ENCODE measurements around the gene TAS1R3. TPM values are rescaled to one million over a fixed set of nuclear protein-coding genes. Genes with fewer than 3 reads are reported as not detected.
A peak's percentile ranks its signal among the peaks of the same experiment; 100 is the strongest.

The TAS1R3 gene
- total and polyA plus RNA-seq, 2 donors (not counting 1 experiment from before 2014, with no cell fraction given), result 4.1 to 11.7 TPM

- H3K9ac ChIP-seq (ENCODE audit: low read length), result peak overlapping the region; percentile 76
- no peaks in the 10 kb centered on the region for H3K27me3 ChIP-seq (replicated peaks in 1 of 4; ENCODE audit: control extremely low read depth in 1 of 4, control insufficient read depth in 3 of 4, insufficient read depth in 4 of 4, low read length in 3 of 4)
- TF ChIP-seq CTCF (IDR thresholded peaks at IDR 0.05) (no peak), EZH2 (IDR thresholded peaks at IDR 0.05; ENCODE audit: borderline replicate concordance, insufficient read depth, low read depth, low read length, poor library complexity, severe bottlenecking) (no peak)
- Mint-ChIP-seq H3K4me3 (peak overlapping the region; percentile 88), H3K9me3 (ENCODE audit: insufficient read depth) (no peaks in the 10 kb centered on the region), H3K27ac (peak overlapping the region; percentile 92), H3K27me3 (no peaks in the 10 kb centered on the region), H3K4me1 (peaks cover 35% of the 10 kb centered on the region)
- peak overlapping the region; percentile 76 for H2AFZ ChIP-seq (ENCODE audit: insufficient read depth, low read depth, low read length, poor library complexity, severe bottlenecking)
- peak overlapping the region; percentile 27 to 63 for H3K27ac ChIP-seq (ENCODE audit: low read length in 2 of 2)
- no peaks in the 10 kb centered on the region for H3K9me3 ChIP-seq (ENCODE audit: control extremely low read depth in 1 of 3, control insufficient read depth in 2 of 3, insufficient read depth in 1 of 3, low read length in 2 of 3)
- peaks cover 36% of the 10 kb centered on the region for H3K79me2 ChIP-seq (ENCODE audit: control insufficient read depth, insufficient read depth, low read length)
- H3K36me3 ChIP-seq (replicated peaks in 1 of 2; ENCODE audit: control extremely low read depth in 1 of 2, control insufficient read depth in 1 of 2, extremely low read depth in 1 of 2, insufficient read depth in 2 of 2, low read length in 1 of 2), result peaks cover 0 to 6% of the 10 kb centered on the region in 2 experiments
- ChIA-PET CTCF (interaction anchor here (1.2 to 1.6 kb wide), 3 partner anchors 15 to 66 kb away, joined by 5 to 16 read pairs (median 16); no protein-coding TSS in a partner anchor), POLR2A (no interaction called here)
- H3K4me3 ChIP-seq (ENCODE audit: control extremely low read depth in 1 of 5, extremely low read depth in 1 of 5, insufficient read depth in 1 of 5, low read depth in 2 of 5, low read length in 4 of 5), result peak overlapping the region in 4 of 5 experiments; percentile 37 to 73 (median 64)
- peaks cover 34 to 47% of the 10 kb centered on the region in 2 donors for H3K4me1 ChIP-seq (ENCODE audit: control insufficient read depth in 2 of 2, insufficient read depth in 2 of 2, low read length in 2 of 2)
- intact Hi-C loops (cut with micrococcal nuclease), result loop anchor here (5.0 kb wide), 3 partner anchors 74 to 294 kb away; partner anchors contain the start of genes B3GALT6, ISG15 and SDF4
- peaks cover 44% of the 10 kb centered on the region for H4K20me1 ChIP-seq (ENCODE audit: control insufficient read depth, insufficient read depth, low read length, poor library complexity, severe bottlenecking)
- DNase-seq, result peak; percentile 51
- 26% methylated on average over 8 of the region's 11 CpGs for WGBS (ENCODE audit: insufficient coverage)
- peak overlapping the region; percentile 99 for H3K4me2 ChIP-seq (replicated peaks; ENCODE audit: low read depth, low read length, poor library complexity, severe bottlenecking)
- no peak for ATAC-seq (ENCODE audit: low read depth)
These were observed 24.9 kb upstream of the TAS1R3 start for GRCh38 chr1:1306070-1306660.

GRCh38 chr1:1306661-1307260, 24.3 kb upstream of the TAS1R3 start:
- CTCF ChIA-PET, result no interaction called here
- Histone ChIP-seq H4K20me1 (ENCODE audit: control insufficient read depth, insufficient read depth, low read length, poor library complexity, severe bottlenecking) (peaks cover 41% of the 10 kb centered on the region), H3K9ac (ENCODE audit: low read length) (peak overlapping the region; percentile 76), H3K4me2 (replicated peaks; ENCODE audit: low read depth, low read length, poor library complexity, severe bottlenecking) (peak overlapping the region; percentile 99), H3K27ac (ENCODE audit: low read length in 2 of 2) (no peak overlapping the region), H2AFZ (ENCODE audit: insufficient read depth, low read depth, low read length, poor library complexity, severe bottlenecking) (peak overlapping the region; percentile 69), H3K79me2 (ENCODE audit: control insufficient read depth, insufficient read depth, low read length) (peaks cover 39% of the 10 kb centered on the region), H3K36me3 (replicated peaks in 1 of 2; ENCODE audit: control extremely low read depth in 1 of 2, control insufficient read depth in 1 of 2, extremely low read depth in 1 of 2, insufficient read depth in 2 of 2, low read length in 1 of 2) (peaks cover 0 to 11% of the 10 kb centered on the region in 2 experiments), H3K4me3 (ENCODE audit: control extremely low read depth in 1 of 5, extremely low read depth in 1 of 5, insufficient read depth in 1 of 5, low read depth in 2 of 5, low read length in 4 of 5) (peak overlapping the region in 4 of 5 experiments; percentile 58 to 73 (median 68)), H3K9me3 (ENCODE audit: control extremely low read depth in 1 of 3, control insufficient read depth in 2 of 3, insufficient read depth in 1 of 3, low read length in 2 of 3) (no peaks in the 10 kb centered on the region), H3K27me3 (replicated peaks in 1 of 4; ENCODE audit: control extremely low read depth in 1 of 4, control insufficient read depth in 3 of 4, insufficient read depth in 4 of 4, low read length in 3 of 4) (no peaks in the 10 kb centered on the region), H3K4me1 (ENCODE audit: control insufficient read depth in 2 of 2, insufficient read depth in 2 of 2, low read length in 2 of 2) (peaks cover 34 to 47% of the 10 kb centered on the region in 2 donors)
- DNase-seq (peak; percentile 44), ATAC-seq (ENCODE audit: low read depth) (no peak)
- no peaks in the 10 kb centered on the region for H3K27me3 Mint-ChIP-seq
- POLR2A ChIA-PET, result interaction anchor here (0.5 to 0.6 kb wide), 2 partner anchors 261 to 266 kb away, joined by 4 to 5 read pairs; no protein-coding TSS in a partner anchor
- H3K27ac Mint-ChIP-seq, result peak overlapping the region; percentile 92
- intact Hi-C loops (cut with micrococcal nuclease), result loop anchor here (5.0 kb wide), 3 partner anchors 74 to 294 kb away; partner anchors contain the start of genes B3GALT6, ISG15 and SDF4
- peak overlapping the region; percentile 88 for H3K4me3 Mint-ChIP-seq
- 59% methylated on average over 27 of the region's 27 CpGs for WGBS (ENCODE audit: insufficient coverage)
- H3K9me3 Mint-ChIP-seq (ENCODE audit: insufficient read depth), result no peaks in the 10 kb centered on the region
- peaks cover 35% of the 10 kb centered on the region for H3K4me1 Mint-ChIP-seq
- TF ChIP-seq CTCF (IDR thresholded peaks at IDR 0.05), result no peak
